Activated CD4-positive, alpha-beta T cell treated with anti-CD3 and anti-CD28 coated beads for 36 hours (primary cell): ENCODE data around the gene ACAT2. TPM values are rescaled to one million over a fixed set of nuclear protein-coding genes. Genes with fewer than 3 reads are reported as not detected.
"Not testable (repeated sequence)": the region's sequence is repeated elsewhere in the genome, so short reads cannot be mapped to it uniquely, and the experiment has no call there.

ENCODE experiments used
- ATAC-seq: fragments of 200-7000 bp; cut with Tn5 transposase; one replicate; pipeline ENCODE4 v1.10.0; 2021; ENCODE audit warnings: mild to moderate bottlenecking, moderate library complexity
- CTCF ChIA-PET: fragments of 350-600 bp; sonication (Branson Sonifier 250); formaldehyde crosslinking; loops from one replicate; lab custom pipeline; 2021; ENCODE audit warnings: antibody characterized with exemption; lab: Charles Lee
- POLR2A ChIA-PET: fragments of 350-600 bp; sonication (Branson Sonifier 250); formaldehyde crosslinking; loops from one replicate; lab custom pipeline; 2021; ENCODE audit warnings: antibody characterized with exemption, inconsistent platforms; lab: Charles Lee
- DNase-seq: peaks from one replicate; pipeline ENCODE4 v3.0.0-alpha.2; 2020
- H3K27ac Mint-ChIP-seq: one replicate; pipeline ENCODE4 v1.8.0; 2021; ENCODE audit warnings: mixed read lengths
- H3K27me3 Mint-ChIP-seq: one replicate; pipeline ENCODE4 v1.8.0; 2021; ENCODE audit warnings: mixed read lengths
- H3K36me3 Mint-ChIP-seq: one replicate; pipeline ENCODE4 v1.8.0; 2021; ENCODE audit warnings: low read depth, mixed read lengths
- H3K4me1 Mint-ChIP-seq: one replicate; pipeline ENCODE4 v1.8.0; 2021; ENCODE audit warnings: mixed read lengths
- H3K4me3 Mint-ChIP-seq: one replicate; pipeline ENCODE4 v1.8.0; 2021; ENCODE audit warnings: mild to moderate bottlenecking, moderate library complexity, mixed read lengths
- H3K9me3 Mint-ChIP-seq: one replicate; pipeline ENCODE4 v1.8.0; 2021; ENCODE audit warnings: low read depth, mixed read lengths
- intact Hi-C, 2 experiments: fragments of 100-400 bp; cut with DNase I in 1 of 2; cut with micrococcal nuclease in 1 of 2; formaldehyde crosslinking; loops; one replicate each; pipeline versions ENCODE4 v1.14.2 to v1.15.1; 2022 to 2024; cut with DNase I, micrococcal nuclease
- total RNA-seq, 2 experiments: library from RNA; stranded (reverse); gene quantifications; one replicate each; pipeline ENCODE4 v1.2.3, GENCODE V29; 2021

ACAT2 gene
- 10 to 100 TPM; 55.0 to 82.1 TPM for total RNA-seq

DNA sequence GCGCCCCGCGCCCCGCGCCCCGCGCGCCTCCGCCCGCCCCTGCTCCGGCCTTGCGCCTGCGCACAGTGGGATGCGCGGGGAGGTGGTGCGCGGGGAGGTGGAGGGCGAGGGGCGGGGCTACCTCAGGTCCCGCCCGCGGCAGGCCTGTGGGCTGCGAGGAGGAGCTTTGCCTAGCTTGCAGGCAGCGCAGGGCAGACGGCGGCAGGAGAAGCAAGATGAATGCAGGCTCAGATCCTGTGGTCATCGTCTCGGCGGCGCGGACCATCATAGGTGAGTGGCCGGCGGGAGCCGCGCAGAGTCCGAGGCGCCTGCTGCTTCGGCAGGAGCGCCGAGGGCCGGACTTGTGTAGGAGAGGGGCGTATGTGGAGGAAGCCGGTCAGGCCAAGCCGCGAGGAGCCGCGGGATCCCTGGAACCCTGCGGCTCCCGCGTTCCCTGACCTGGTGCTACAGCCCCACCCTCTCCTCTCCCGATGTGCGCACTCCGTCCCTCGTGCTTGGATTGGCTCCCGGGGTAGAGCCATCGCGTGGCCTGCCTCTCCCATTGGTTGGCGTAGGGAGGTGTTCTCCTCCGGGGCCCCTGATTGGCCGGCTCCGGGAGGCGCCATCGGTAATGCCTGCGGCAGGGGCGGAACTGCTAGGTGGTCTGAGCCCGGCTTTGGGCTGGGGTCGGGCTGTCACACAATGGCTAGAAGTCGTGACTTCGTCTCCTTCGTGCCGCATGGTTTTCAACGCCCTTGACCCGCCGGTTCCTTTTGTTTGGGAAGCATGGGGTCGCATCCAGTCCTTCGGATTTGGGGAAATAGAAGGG lies at the start of gene ACAT2:
ACAT2 (plus strand) TSS at position 173 of the 808 bp plus-strand sequence; CDS start at position 216, 43 bp downstream.
- POLR2A ChIA-PET = interaction anchor here (0.5 to 4.3 kb wide), 7 partner anchors 10 to 65 kb away, joined by 3 to 24 read pairs (median 4); partner anchors contain the start of genes TCP1 and WTAP
- Mint-ChIP-seq H3K36me3 (peaks cover 50% of the 10 kb centered on the region), H3K9me3 (no peaks in the 10 kb centered on the region), H3K27ac (peak within 1 kb of the TSS; percentile 95), H3K27me3 (no peaks in the 10 kb centered on the region), H3K4me3 (peak within 1 kb of the TSS; percentile 95), H3K4me1 (peaks cover 27% of the 10 kb centered on the region)
- CTCF ChIA-PET = interaction anchor here (1.0 to 1.9 kb wide), 5 partner anchors 20 to 38 kb away, joined by 3 to 7 read pairs (median 4); partner anchors contain the start of gene WTAP
- ATAC-seq = peak; percentile 97
- intact Hi-C loops = loop anchor here (1.0 to 2.0 kb wide), 5 partner anchors 27 to 206 kb away; partner anchors contain the start of genes TCP1 (in 2 of the 2), WTAP (in 2 of the 2) and SOD2 (in 1 of the 2)
- DNase-seq = peak; percentile 96

DNA sequence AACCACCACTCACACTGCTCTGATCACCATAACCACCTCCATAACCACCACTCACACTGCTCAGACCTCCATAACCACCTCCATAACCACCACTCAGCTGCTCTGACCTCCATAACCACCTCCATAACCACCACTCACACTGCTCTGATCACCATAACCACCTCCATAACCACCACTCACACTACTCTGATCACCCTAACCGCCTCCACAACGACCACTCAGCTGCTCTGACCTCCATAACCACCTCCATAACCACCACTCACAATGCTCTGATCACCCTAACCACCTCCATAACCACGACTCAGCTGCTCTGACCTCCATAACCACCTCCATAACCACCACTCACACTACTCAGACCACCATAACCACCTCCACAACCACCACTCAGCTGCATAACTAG lies 49.5 kb upstream of the ACAT2 start:
- H3K4me1 Mint-ChIP-seq, H3K27ac Mint-ChIP-seq, H3K36me3 Mint-ChIP-seq, intact Hi-C loops, H3K4me3 Mint-ChIP-seq, H3K27me3 Mint-ChIP-seq, H3K9me3 Mint-ChIP-seq, ATAC-seq, DNase-seq, POLR2A ChIA-PET: not testable (repeated sequence)
- CTCF ChIA-PET = interaction anchor here (1.9 kb wide), 1 partner anchor 8 kb away, joined by 5 read pairs; no protein-coding TSS in a partner anchor

DNA sequence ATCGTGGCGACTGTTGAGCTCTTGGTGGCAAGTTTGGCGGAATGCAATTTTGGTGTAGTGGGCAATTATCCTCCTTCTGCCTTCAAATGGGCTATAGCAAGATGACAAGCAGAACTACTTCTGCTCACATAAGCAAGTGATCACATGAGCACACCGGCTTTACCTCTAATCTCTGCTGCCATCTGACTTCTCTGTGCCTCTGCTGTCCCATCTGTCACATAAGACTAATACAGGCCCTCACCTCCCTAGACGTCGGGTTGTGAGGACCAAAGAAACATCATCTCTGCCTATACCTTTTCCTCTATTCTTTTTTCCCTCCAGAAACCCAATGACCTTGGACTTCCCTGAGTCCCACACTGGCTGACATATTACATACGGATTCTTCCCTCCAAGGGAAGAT lies 47.9 kb upstream of the ACAT2 start:
- Mint-ChIP-seq H3K4me1 (peaks cover 9% of the 10 kb centered on the region), H3K27ac (no peak overlapping the region), H3K4me3 (no peak overlapping the region), H3K36me3 (peaks cover 3% of the 10 kb centered on the region), H3K9me3 (no peaks in the 10 kb centered on the region), H3K27me3 (no peaks in the 10 kb centered on the region)
- DNase-seq (no peak), ATAC-seq (no peak)
- intact Hi-C loops = no loop called here
- POLR2A ChIA-PET = no interaction called here
- CTCF ChIA-PET = interaction anchor here (1.9 kb wide), 1 partner anchor 10 kb away, joined by 5 read pairs; no protein-coding TSS in a partner anchor

DNA sequence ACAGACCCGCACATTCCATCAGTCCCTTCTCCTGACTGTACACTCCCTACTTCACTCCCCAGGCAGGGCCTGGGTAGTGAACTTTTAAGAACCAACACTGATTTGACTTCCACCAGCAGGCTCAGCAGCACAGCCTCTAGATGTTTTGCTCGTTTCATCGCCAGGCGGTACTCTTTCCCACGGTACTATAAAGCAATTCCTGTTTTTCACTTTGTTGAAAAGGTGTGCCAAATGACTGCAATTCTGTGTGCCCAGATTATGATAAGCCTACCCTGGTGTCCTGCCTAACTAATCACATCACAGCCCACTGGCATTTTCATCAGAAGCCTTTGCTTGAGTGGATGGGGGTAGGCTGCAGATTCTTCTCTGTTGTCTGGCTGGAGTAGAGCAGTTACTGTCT lies 47.4 kb upstream of the ACAT2 start:
- Mint-ChIP-seq H3K9me3 (no peaks in the 10 kb centered on the region), H3K4me1 (peaks cover 9% of the 10 kb centered on the region), H3K36me3 (peaks cover 3% of the 10 kb centered on the region), H3K4me3 (no peak overlapping the region), H3K27ac (no peak overlapping the region), H3K27me3 (no peaks in the 10 kb centered on the region)
- DNase-seq (no peak), ATAC-seq (no peak)
- ChIA-PET CTCF (no interaction called here), POLR2A (no interaction called here)
- intact Hi-C loops = no loop called here

DNA sequence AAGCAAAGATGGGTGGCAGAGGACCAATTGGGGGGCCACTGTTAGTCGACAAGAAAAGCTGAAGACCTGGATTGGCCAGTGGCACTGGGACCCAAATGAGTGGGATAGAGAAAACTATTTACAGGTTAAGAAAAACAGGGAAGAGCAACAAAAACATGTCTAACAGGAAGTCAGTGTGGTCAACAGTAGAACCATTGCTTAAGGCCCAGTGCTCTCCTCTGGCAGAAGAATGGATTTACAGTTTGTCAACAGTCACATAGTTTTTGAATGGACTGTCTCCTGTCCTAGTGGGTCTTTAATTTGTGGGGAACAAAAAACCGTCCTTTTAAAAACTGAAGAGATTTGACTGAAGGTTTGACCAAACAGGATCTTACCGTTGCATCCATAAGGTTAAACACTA lies 46.7 kb upstream of the ACAT2 start:
- DNase-seq (no peak), ATAC-seq (no peak)
- no peak overlapping the region for H3K4me3 Mint-ChIP-seq
- H3K27ac Mint-ChIP-seq = no peak overlapping the region
- H3K27me3 Mint-ChIP-seq = no peaks in the 10 kb centered on the region
- peaks cover 9% of the 10 kb centered on the region for H3K4me1 Mint-ChIP-seq
- POLR2A ChIA-PET = no interaction called here
- H3K36me3 Mint-ChIP-seq = peaks cover 3% of the 10 kb centered on the region
- CTCF ChIA-PET = no interaction called here
- intact Hi-C loops = no loop called here
- H3K9me3 Mint-ChIP-seq = no peaks in the 10 kb centered on the region

DNA sequence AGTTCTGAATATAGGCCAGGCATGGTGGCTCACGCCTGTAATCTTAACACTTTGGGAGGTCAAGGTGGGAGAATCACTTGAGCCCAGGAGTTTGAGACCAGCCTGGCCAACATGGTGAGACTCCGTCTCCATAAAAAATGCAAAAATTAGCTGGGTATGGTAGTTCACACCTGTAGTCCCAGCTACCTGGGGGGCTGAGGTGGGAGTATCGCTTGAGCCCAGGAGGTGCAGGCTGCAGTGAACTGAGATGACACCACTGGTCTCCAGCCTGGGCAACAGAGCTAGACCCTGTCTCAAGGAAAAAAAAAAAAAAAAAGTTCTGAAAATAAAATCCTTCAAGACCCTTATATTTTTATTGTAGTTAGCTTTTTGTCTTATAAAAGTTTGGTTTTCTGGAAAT lies 46.2 kb upstream of the ACAT2 start:
- intact Hi-C loops = no loop called here
- Mint-ChIP-seq H3K27ac (no peak overlapping the region), H3K9me3 (no peaks in the 10 kb centered on the region), H3K27me3 (no peaks in the 10 kb centered on the region), H3K36me3 (peaks cover 3% of the 10 kb centered on the region), H3K4me3 (no peak overlapping the region), H3K4me1 (peaks cover 9% of the 10 kb centered on the region)
- CTCF ChIA-PET = no interaction called here
- ATAC-seq (no peak), DNase-seq (no peak)
- POLR2A ChIA-PET = no interaction called here

DNA sequence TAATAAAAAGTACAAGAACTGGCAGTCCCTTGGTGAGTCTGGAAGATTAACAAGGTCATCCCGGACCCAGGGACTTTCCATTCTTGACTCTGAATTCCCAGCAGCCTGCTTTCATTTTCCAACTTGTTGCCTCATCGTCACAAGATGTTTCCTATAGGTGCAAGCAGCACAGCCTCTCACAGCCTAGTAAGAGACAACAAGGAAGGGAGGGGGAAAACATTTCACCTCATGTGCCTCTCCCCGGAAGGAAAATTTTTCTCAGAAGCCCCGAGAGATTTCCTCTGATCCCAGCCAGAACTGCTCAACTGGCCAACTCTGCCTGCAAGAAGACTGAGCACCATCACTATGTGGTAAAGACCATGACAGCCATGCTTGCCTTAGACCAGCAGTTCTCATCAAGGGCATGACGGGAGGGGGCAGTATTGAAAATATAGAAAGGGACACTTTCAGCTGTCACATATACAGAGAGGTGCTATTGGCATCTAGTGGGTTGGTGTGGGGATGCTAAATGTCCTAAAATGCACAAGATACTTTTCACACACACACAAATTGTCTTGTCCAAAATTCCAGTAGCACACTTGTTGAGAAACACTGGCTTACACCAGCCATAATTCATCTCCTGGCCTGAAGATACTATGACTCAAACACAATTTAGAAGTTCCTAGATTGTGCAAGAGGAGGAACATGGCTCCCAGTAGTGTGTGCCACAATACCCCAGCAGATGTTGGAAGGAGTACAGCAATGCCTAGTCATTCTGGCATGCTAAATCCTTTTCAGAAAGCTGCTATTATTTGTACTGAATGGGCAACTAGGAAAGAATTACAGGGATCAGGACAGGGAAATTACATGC lies 45.4 kb upstream of the ACAT2 start:
- peak overlapping the region; percentile 39 for H3K27ac Mint-ChIP-seq
- intact Hi-C loops = no loop called here
- peaks cover 9% of the 10 kb centered on the region for H3K4me1 Mint-ChIP-seq
- ATAC-seq (peak; percentile 24), DNase-seq (no peak)
- ChIA-PET CTCF (no interaction called here), POLR2A (interaction anchor here (0.6 kb wide), 1 partner anchor 931 kb away, joined by 4 read pairs; no protein-coding TSS in a partner anchor)
- peaks cover 3% of the 10 kb centered on the region for H3K36me3 Mint-ChIP-seq
- H3K4me3 Mint-ChIP-seq = no peak overlapping the region
- no peaks in the 10 kb centered on the region for H3K27me3 Mint-ChIP-seq
- no peaks in the 10 kb centered on the region for H3K9me3 Mint-ChIP-seq

DNA sequence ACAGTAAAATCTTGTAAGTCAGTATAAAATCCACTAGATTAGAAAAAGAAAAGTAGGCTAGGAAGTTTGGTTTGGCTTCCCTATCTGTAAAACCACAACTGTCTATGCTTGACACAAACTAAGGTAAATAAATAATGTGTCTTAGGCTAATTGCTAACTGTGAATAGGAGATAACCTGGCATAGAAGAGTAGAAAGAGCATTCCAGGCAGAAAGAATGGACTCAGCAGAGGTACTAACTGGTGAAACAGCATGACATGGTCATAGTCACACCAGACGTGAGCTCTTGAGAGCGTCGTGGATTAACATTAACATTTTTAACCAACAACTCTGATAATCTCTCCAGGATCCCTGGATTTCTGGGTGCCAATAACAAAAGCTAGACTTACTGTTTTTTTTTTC lies 43.2 kb upstream of the ACAT2 start:
- Mint-ChIP-seq H3K4me1 (peaks cover 20% of the 10 kb centered on the region), H3K9me3 (no peaks in the 10 kb centered on the region), H3K36me3 (peaks cover 13% of the 10 kb centered on the region), H3K27me3 (no peaks in the 10 kb centered on the region), H3K27ac (no peak overlapping the region), H3K4me3 (no peak overlapping the region)
- ChIA-PET CTCF (interaction anchor here (0.6 to 1.4 kb wide), 9 partner anchors 11 to 225 kb away, joined by 3 to 5 read pairs (median 3); no protein-coding TSS in a partner anchor), POLR2A (no interaction called here)
- no peak for ATAC-seq
- DNase-seq = no peak
- intact Hi-C loops = no loop called here

DNA sequence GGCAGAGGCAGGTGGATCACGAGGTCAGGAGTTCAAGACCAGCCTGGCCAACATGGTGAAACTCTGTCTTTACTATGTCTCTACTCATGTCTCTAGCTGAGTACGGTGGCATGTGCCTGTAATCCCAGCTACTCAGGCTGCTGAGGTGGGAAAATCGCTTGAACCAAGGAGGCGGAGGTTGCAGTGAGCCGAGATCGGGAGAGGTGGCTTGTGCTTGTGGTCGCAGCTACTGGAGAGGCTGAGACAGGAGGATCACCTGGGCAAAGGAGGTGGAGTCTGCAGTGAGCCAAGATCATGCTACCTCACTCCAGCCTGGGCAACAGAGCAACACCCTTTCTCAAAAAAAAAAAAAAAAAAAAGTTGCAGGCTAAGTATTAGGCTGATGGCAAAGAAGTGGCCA lies 42.6 kb upstream of the ACAT2 start:
- intact Hi-C loops = no loop called here
- Mint-ChIP-seq H3K4me1 (peaks cover 20% of the 10 kb centered on the region), H3K9me3 (no peaks in the 10 kb centered on the region), H3K4me3 (no peak overlapping the region), H3K27me3 (no peaks in the 10 kb centered on the region), H3K27ac (no peak overlapping the region), H3K36me3 (peaks cover 13% of the 10 kb centered on the region)
- ChIA-PET CTCF (interaction anchor here (0.8 to 1.9 kb wide), 5 partner anchors 10 to 31 kb away, joined by 3 to 6 read pairs (median 3); no protein-coding TSS in a partner anchor), POLR2A (no interaction called here)
- DNase-seq = no peak
- ATAC-seq = no peak

DNA sequence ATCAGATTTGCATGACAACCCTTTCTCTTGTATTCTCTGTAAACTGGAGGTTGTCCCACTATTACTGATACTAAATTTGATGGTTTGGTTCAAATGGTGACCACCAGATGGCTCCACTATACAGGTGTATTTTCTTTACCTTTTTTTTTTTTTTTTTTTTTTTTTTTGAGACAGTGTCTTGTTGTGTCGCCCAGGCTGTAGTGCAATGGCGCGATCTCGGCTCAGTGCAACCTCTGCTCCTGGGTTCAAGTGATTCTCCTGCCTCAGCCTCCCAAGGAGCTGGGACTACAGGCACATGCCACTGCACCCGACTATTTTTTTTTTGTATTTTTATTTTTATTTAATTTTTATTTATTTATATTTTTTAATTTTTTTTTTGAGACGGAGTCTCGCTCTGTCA lies 41.1 kb upstream of the ACAT2 start:
- peaks cover 10% of the 10 kb centered on the region for H3K36me3 Mint-ChIP-seq
- ATAC-seq (peak; percentile 74), DNase-seq (peak; percentile 44)
- peaks cover 30% of the 10 kb centered on the region for H3K4me1 Mint-ChIP-seq
- H3K9me3 Mint-ChIP-seq = no peaks in the 10 kb centered on the region
- no peak overlapping the region for H3K27ac Mint-ChIP-seq
- H3K27me3 Mint-ChIP-seq = no peaks in the 10 kb centered on the region
- ChIA-PET CTCF (interaction anchor here (0.6 to 3.0 kb wide), 8 partner anchors 9 to 70 kb away, joined by 3 to 12 read pairs (median 4); partner anchors contain the start of gene MRPL18), POLR2A (interaction anchor here (0.7 kb wide), 1 partner anchor 366 kb away, joined by 4 read pairs; no protein-coding TSS in a partner anchor)
- intact Hi-C loops = loop anchor here in 1 of 2 experiments (1.0 kb wide), 1 partner anchor 221 kb away; no protein-coding TSS in a partner anchor
- no peak overlapping the region for H3K4me3 Mint-ChIP-seq

DNA sequence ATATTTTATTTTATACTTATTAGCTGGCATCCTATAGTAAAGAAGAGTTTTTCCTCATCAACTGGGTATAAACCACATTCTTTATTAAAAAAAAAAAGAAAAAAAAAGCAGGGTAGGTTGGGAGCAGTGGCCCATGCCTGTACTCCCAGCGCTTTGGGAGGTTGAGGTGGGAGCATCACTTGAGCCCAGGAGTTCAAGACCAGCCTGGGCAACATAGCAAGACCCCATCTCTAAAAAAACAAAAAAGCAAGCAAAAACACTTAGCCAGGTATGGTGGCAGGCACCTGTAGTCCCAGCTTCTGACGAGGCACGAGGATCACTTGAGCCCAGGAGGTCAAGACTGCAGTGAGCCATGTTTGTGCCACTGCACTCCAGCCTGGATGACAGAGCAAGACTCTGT lies 39.9 kb upstream of the ACAT2 start:
- peaks cover 26% of the 10 kb centered on the region for H3K4me1 Mint-ChIP-seq
- H3K9me3 Mint-ChIP-seq, H3K27me3 Mint-ChIP-seq, POLR2A ChIA-PET, H3K27ac Mint-ChIP-seq, ATAC-seq, H3K4me3 Mint-ChIP-seq, intact Hi-C loops, DNase-seq: not testable (repeated sequence)
- CTCF ChIA-PET = interaction anchor here (3.0 kb wide), 1 partner anchor 10 kb away, joined by 12 read pairs; no protein-coding TSS in a partner anchor
- H3K36me3 Mint-ChIP-seq = peaks cover 14% of the 10 kb centered on the region
